Mucosa of stomach (tissue), 1 donor: ENCODE measurements around the gene WDR6.

ENCODE experiments used
- H3K27me3 ChIP-seq: one replicate; pipeline ENCODE4 v1.7.0; 2013; ENCODE audit warnings: mild to moderate bottlenecking, low read length; ENCODE audit not compliant: control insufficient read depth, insufficient read depth
- H3K36me3 ChIP-seq: one replicate; pipeline ENCODE4 v1.7.0; 2013; ENCODE audit warnings: low read length; ENCODE audit not compliant: control insufficient read depth, insufficient read depth
- H3K4me1 ChIP-seq: one replicate; pipeline ENCODE4 v1.7.0; 2013; ENCODE audit warnings: mild to moderate bottlenecking, low read length; ENCODE audit not compliant: control insufficient read depth, insufficient read depth
- H3K4me3 ChIP-seq: one replicate; pipeline ENCODE4 v1.7.0; 2013; ENCODE audit warnings: low read length
- H3K9ac ChIP-seq: one replicate; pipeline ENCODE4 v1.7.0; 2013; ENCODE audit warnings: mild to moderate bottlenecking, low read length, moderate library complexity
- H3K9me3 ChIP-seq: one replicate; pipeline ENCODE4 v1.7.0; 2013; ENCODE audit warnings: mild to moderate bottlenecking, low read length, moderate library complexity; ENCODE audit not compliant: control insufficient read depth
- donor health status: Pancreatic carcinoma.

WDR6 gene

GRCh38 chr3:48982016-48982415 lies 25.2 kb upstream of the WDR6 start:
- H3K4me3 ChIP-seq = no peak overlapping the region
- H3K27me3 ChIP-seq = no peaks in the 10 kb centered on the region
- no peak overlapping the region for H3K9ac ChIP-seq
- peaks cover 13% of the 10 kb centered on the region for H3K36me3 ChIP-seq
- no peaks in the 10 kb centered on the region for H3K4me1 ChIP-seq
- no peaks in the 10 kb centered on the region for H3K9me3 ChIP-seq

GRCh38 chr3:48982686-48983085 lies 24.5 kb upstream of the WDR6 start:
- H3K9me3 ChIP-seq = no peaks in the 10 kb centered on the region
- H3K4me3 ChIP-seq = no peak overlapping the region
- peaks cover 13% of the 10 kb centered on the region for H3K36me3 ChIP-seq
- no peaks in the 10 kb centered on the region for H3K27me3 ChIP-seq
- H3K9ac ChIP-seq = no peak overlapping the region
- no peaks in the 10 kb centered on the region for H3K4me1 ChIP-seq

GRCh38 chr3:48983096-48983495 lies 24.1 kb upstream of the WDR6 start:
- H3K36me3 ChIP-seq = peaks cover 13% of the 10 kb centered on the region
- no peaks in the 10 kb centered on the region for H3K27me3 ChIP-seq
- H3K4me3 ChIP-seq = no peak overlapping the region
- no peaks in the 10 kb centered on the region for H3K9me3 ChIP-seq
- H3K9ac ChIP-seq = no peak overlapping the region
- no peaks in the 10 kb centered on the region for H3K4me1 ChIP-seq

- Histone ChIP-seq H3K4me3 (no peak overlapping the region), H3K4me1 (peaks cover 9% of the 10 kb centered on the region), H3K9me3 (no peaks in the 10 kb centered on the region), H3K27me3 (no peaks in the 10 kb centered on the region), H3K36me3 (peaks cover 13% of the 10 kb centered on the region), H3K9ac (no peak overlapping the region)
These were observed 22.5 kb upstream of the WDR6 start for GRCh38 chr3:48984663-48985062.

GRCh38 chr3:48985831-48986376 lies 21.3 kb upstream of the WDR6 start:
- H3K4me1 ChIP-seq = peaks cover 12% of the 10 kb centered on the region
- no peaks in the 10 kb centered on the region for H3K9me3 ChIP-seq
- H3K4me3 ChIP-seq = no peak overlapping the region
- H3K27me3 ChIP-seq = no peaks in the 10 kb centered on the region
- peaks cover 6% of the 10 kb centered on the region for H3K36me3 ChIP-seq
- H3K9ac ChIP-seq = no peak overlapping the region

- peak overlapping the region; percentile 43 for H3K4me3 ChIP-seq
These were observed 17.9 kb upstream of the WDR6 start for GRCh38 chr3:48989126-48989795.

GRCh38 chr3:48989796-48990635 lies 17.2 kb upstream of the WDR6 start, which contains the start of gene P4HTM:
Gene P4HTM (plus strand): TSS chr3:48990241. CDS start chr3:48990257, 16 bp downstream.
- H3K9me3 ChIP-seq = no peaks in the 10 kb centered on the region
- H3K27me3 ChIP-seq = no peaks in the 10 kb centered on the region
- H3K9ac ChIP-seq = peak within 1 kb of the TSS; percentile 86
- peak within 1 kb of the TSS; percentile 43 for H3K4me3 ChIP-seq
- no peaks in the 10 kb centered on the region for H3K36me3 ChIP-seq
- peaks cover 20% of the 10 kb centered on the region for H3K4me1 ChIP-seq

More at GRCh38 chr3:48989126-48989795, 17.9 kb upstream of the WDR6 start:
- Histone ChIP-seq H3K27me3 (no peaks in the 10 kb centered on the region), H3K36me3 (no peaks in the 10 kb centered on the region), H3K4me1 (peaks cover 20% of the 10 kb centered on the region), H3K9me3 (no peaks in the 10 kb centered on the region), H3K9ac (peak overlapping the region; percentile 86)

GRCh38 chr3:48990636-48991469 lies 16.3 kb upstream of the WDR6 start:
- H3K36me3 ChIP-seq = no peaks in the 10 kb centered on the region
- peaks cover 20% of the 10 kb centered on the region for H3K4me1 ChIP-seq
- no peaks in the 10 kb centered on the region for H3K9me3 ChIP-seq
- H3K9ac ChIP-seq = peak overlapping the region; percentile 86
- H3K4me3 ChIP-seq = peak overlapping the region; percentile 43
- H3K27me3 ChIP-seq = no peaks in the 10 kb centered on the region

- Histone ChIP-seq H3K27me3 (no peaks in the 10 kb centered on the region), H3K9me3 (no peaks in the 10 kb centered on the region), H3K4me3 (no peak overlapping the region), H3K4me1 (peaks cover 20% of the 10 kb centered on the region), H3K9ac (peak overlapping the region; percentile 86), H3K36me3 (no peaks in the 10 kb centered on the region)
These were observed 15.2 kb upstream of the WDR6 start for GRCh38 chr3:48991851-48992545.

GRCh38 chr3:48993834-48994233 lies 13.4 kb upstream of the WDR6 start:
- H3K4me1 ChIP-seq = peaks cover 19% of the 10 kb centered on the region
- H3K27me3 ChIP-seq = no peaks in the 10 kb centered on the region
- H3K9me3 ChIP-seq = no peaks in the 10 kb centered on the region
- H3K4me3 ChIP-seq = no peak overlapping the region
- no peaks in the 10 kb centered on the region for H3K36me3 ChIP-seq
- H3K9ac ChIP-seq = no peak overlapping the region

- H3K4me1 ChIP-seq = peaks cover 1% of the 10 kb centered on the region
- no peaks in the 10 kb centered on the region for H3K9me3 ChIP-seq
- no peak overlapping the region for H3K4me3 ChIP-seq
- H3K36me3 ChIP-seq = no peaks in the 10 kb centered on the region
- H3K27me3 ChIP-seq = no peaks in the 10 kb centered on the region
- H3K9ac ChIP-seq = no peak overlapping the region
These were observed 10.6 kb upstream of the WDR6 start for GRCh38 chr3:48996640-48997039.
